SK-N-SH treated with all-trans-retinoic acid at 6 μM for 48 hours (cell line): ENCODE measurements around the gene CDH4.

Experiments used
- OSR1 ChIP-seq: fragments of 250-450 bp; sonication (Bioruptor Pico); IDR thresholded peaks from 2 replicates; pipeline ENCODE4 v1.8.0; 2022; ENCODE audit warnings: moderate library complexity, mild to moderate bottlenecking, inconsistent platforms
- SNAI2 ChIP-seq: fragments of 250-450 bp; sonication (Bioruptor Pico); IDR thresholded peaks from 2 replicates; pipeline ENCODE4 v1.5.0; 2020; ENCODE audit warnings: mild to moderate bottlenecking, moderate library complexity
- TSHZ2 ChIP-seq: fragments of 250-450 bp; sonication (Bioruptor Pico); IDR thresholded peaks from 2 replicates; pipeline ENCODE4 v1.5.0; 2020; ENCODE audit warnings: mild to moderate bottlenecking, moderate library complexity
- TF ChIP-seq, protein P1 (sequence below): fragments of 250-450 bp; sonication (Bioruptor Pico); IDR thresholded peaks from 2 replicates; pipeline ENCODE4 v1.8.0; 2020; ENCODE audit warnings: mild to moderate bottlenecking, moderate library complexity, borderline replicate concordance

DNA sequence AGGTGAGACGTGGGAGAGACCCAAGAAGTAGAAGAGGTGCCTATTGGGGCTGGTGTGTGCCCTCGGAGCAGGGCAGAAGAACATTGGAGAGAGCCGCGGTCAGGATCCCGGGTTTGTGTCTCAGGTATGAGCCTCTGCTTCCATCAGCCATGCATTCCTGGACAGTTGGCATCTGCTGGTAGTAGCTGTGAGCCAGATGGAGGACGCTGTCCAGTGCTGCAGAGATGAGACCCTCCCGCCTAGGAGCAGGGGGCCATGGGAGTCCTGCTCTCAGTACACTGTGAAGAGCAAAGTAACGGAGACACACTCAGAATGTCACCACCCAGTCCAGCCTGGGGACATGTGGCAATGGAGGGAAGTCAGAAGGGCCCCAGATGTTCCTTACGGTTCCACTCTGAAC, 108.2 kb downstream of the CDH4 start:
- TF ChIP-seq TSHZ2 (no peak), SNAI2 (CRISPR knock-in tag) (no peak), OSR1 (CRISPR knock-in tag) (no peak)
- TF ChIP-seq, protein P1, sequence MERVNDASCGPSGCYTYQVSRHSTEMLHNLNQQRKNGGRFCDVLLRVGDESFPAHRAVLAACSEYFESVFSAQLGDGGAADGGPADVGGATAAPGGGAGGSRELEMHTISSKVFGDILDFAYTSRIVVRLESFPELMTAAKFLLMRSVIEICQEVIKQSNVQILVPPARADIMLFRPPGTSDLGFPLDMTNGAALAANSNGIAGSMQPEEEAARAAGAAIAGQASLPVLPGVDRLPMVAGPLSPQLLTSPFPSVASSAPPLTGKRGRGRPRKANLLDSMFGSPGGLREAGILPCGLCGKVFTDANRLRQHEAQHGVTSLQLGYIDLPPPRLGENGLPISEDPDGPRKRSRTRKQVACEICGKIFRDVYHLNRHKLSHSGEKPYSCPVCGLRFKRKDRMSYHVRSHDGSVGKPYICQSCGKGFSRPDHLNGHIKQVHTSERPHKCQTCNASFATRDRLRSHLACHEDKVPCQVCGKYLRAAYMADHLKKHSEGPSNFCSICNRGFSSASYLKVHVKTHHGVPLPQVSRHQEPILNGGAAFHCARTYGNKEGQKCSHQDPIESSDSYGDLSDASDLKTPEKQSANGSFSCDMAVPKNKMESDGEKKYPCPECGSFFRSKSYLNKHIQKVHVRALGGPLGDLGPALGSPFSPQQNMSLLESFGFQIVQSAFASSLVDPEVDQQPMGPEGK (CRISPR knock-in tag) = no peak
